ENCODE data around the gene CDR2.

The CDR2 gene

GRCh38 chr16:22326369-22326652 lies 48.1 kb downstream of the CDR2 start:
- H3K27me3 ChIP-seq (ENCODE audit: control insufficient read depth, low read length) = no peaks in the 10 kb centered on the region
- no peak overlapping the region for H3K27ac ChIP-seq (ENCODE audit: low read depth, low read length)
- no peaks in the 10 kb centered on the region for H3K9me2 ChIP-seq (replicated peaks; ENCODE audit: control insufficient read depth, low read length)
- TF ChIP-seq CTCF (IDR thresholded peaks at IDR 0.05; ENCODE audit: low read depth, low read length, poor library complexity, severe bottlenecking) (no peak), EZH2phosphoT487 (IDR thresholded peaks at IDR 0.05; ENCODE audit: borderline replicate concordance, low read length) (no peak)
- no peaks in the 10 kb centered on the region for H4K20me1 ChIP-seq (ENCODE audit: control insufficient read depth, insufficient read depth, low read depth, low read length)
- H3F3A ChIP-seq (ENCODE audit: control insufficient read depth, insufficient read depth) = no peaks in the 10 kb centered on the region
- H3K36me3 ChIP-seq (ENCODE audit: control insufficient read depth, low read length) = peaks cover 97% of the 10 kb centered on the region
- H3K4me3 ChIP-seq (ENCODE audit: low read length) = no peak overlapping the region
- no peaks in the 10 kb centered on the region for H3K9me3 ChIP-seq (ENCODE audit: control insufficient read depth, insufficient read depth, low read length)
- no peaks in the 10 kb centered on the region for H3K4me1 ChIP-seq (ENCODE audit: control insufficient read depth, low read length)
- H3K79me2 ChIP-seq (ENCODE audit: control insufficient read depth, low read length) = peaks cover 14% of the 10 kb centered on the region
- H3K4me2 ChIP-seq (ENCODE audit: low read length) = no peak overlapping the region

GRCh38 chr16:22325598-22326368 lies 48.6 kb downstream of the CDR2 start:
- no peaks in the 10 kb centered on the region for H3K9me3 ChIP-seq (ENCODE audit: control insufficient read depth, insufficient read depth, low read length)
- no peaks in the 10 kb centered on the region for H3F3A ChIP-seq (ENCODE audit: control insufficient read depth, insufficient read depth)
- TF ChIP-seq EZH2phosphoT487 (IDR thresholded peaks at IDR 0.05; ENCODE audit: borderline replicate concordance, low read length) = no peak
- TF ChIP-seq CTCF (IDR thresholded peaks at IDR 0.05; ENCODE audit: low read depth, low read length, poor library complexity, severe bottlenecking) = no peak
- no peak overlapping the region for H3K4me2 ChIP-seq (ENCODE audit: low read length)
- no peaks in the 10 kb centered on the region for H3K9me2 ChIP-seq (replicated peaks; ENCODE audit: control insufficient read depth, low read length)
- H3K27ac ChIP-seq (ENCODE audit: low read depth, low read length) = no peak overlapping the region
- 0 out of 2 replicates have a peak, but pooled peaks cover 3% of the 10 kb centered on the region for H4K20me1 ChIP-seq (ENCODE audit: control insufficient read depth, insufficient read depth, low read depth, low read length)
- H3K36me3 ChIP-seq (ENCODE audit: control insufficient read depth, low read length) = peaks cover 98% of the 10 kb centered on the region
- H3K27me3 ChIP-seq (ENCODE audit: control insufficient read depth, low read length) = no peaks in the 10 kb centered on the region
- H3K4me3 ChIP-seq (ENCODE audit: low read length) = no peak overlapping the region
- no peaks in the 10 kb centered on the region for H3K4me1 ChIP-seq (ENCODE audit: control insufficient read depth, low read length)
- peaks cover 18% of the 10 kb centered on the region for H3K79me2 ChIP-seq (ENCODE audit: control insufficient read depth, low read length)

GRCh38 chr16:22324787-22325597 lies 49.4 kb downstream of the CDR2 start:
- Histone ChIP-seq H4K20me1 (ENCODE audit: control insufficient read depth, insufficient read depth, low read depth, low read length) (0 out of 2 replicates have a peak, but pooled peaks cover 3% of the 10 kb centered on the region), H3K9me2 (replicated peaks; ENCODE audit: control insufficient read depth, low read length) (no peaks in the 10 kb centered on the region)

More at GRCh38 chr16:22324787-22325597, 49.4 kb downstream of the CDR2 start:
- H3F3A ChIP-seq (ENCODE audit: control insufficient read depth, insufficient read depth) = peaks cover 1% of the 10 kb centered on the region
- H3K9me3 ChIP-seq (ENCODE audit: control insufficient read depth, insufficient read depth, low read length) = no peaks in the 10 kb centered on the region
- no peak overlapping the region for H3K27ac ChIP-seq (ENCODE audit: low read depth, low read length)
- peaks cover 22% of the 10 kb centered on the region for H3K79me2 ChIP-seq (ENCODE audit: control insufficient read depth, low read length)
- no peaks in the 10 kb centered on the region for H3K4me1 ChIP-seq (ENCODE audit: control insufficient read depth, low read length)
- H3K4me2 ChIP-seq (ENCODE audit: low read length) = no peak overlapping the region
- H3K36me3 ChIP-seq (ENCODE audit: control insufficient read depth, low read length) = peaks cover 99% of the 10 kb centered on the region
- H3K27me3 ChIP-seq (ENCODE audit: control insufficient read depth, low read length) = no peaks in the 10 kb centered on the region
- no peak overlapping the region for H3K4me3 ChIP-seq (ENCODE audit: low read length)
- no peak for TF ChIP-seq CTCF (IDR thresholded peaks at IDR 0.05; ENCODE audit: low read depth, low read length, poor library complexity, severe bottlenecking)
- no peak for TF ChIP-seq EZH2phosphoT487 (IDR thresholded peaks at IDR 0.05; ENCODE audit: borderline replicate concordance, low read length)
